Esophagus squamous epithelium (tissue), 4 donors: ENCODE data around the gene IFT43.

Source experiments
- CTCF ChIP-seq, 6 experiments: fragments of 450-650 bp in 4 of 6; fragments of 200-600 bp in 2 of 6; sonication (generic) in 2 of 6; IDR thresholded peaks; one replicate each; pipeline ENCODE4 v1.5.1; 2016 to 2019; ENCODE audit warnings: antibody characterized with exemption in 6 of 6, mild to moderate bottlenecking in 4 of 6, moderate library complexity in 4 of 6
- POLR2A ChIP-seq, 4 donors: fragments of 450-650 bp; IDR thresholded peaks; one replicate each; pipeline ENCODE4 v1.6.1; 2017; ENCODE audit warnings: antibody characterized with exemption in 4 of 4, mild to moderate bottlenecking in 4 of 4, moderate library complexity in 3 of 4

GRCh38 chr14:76121089-76121748 lies 135.7 kb downstream of the IFT43 start:
- TF ChIP-seq CTCF (IDR thresholded peaks at IDR 0.05) = no peak
- no peak for TF ChIP-seq POLR2A (IDR thresholded peaks at IDR 0.05)
